ENCODE results near the gene ZNF654. TPM values are rescaled to one million over a fixed set of nuclear protein-coding genes. Genes with fewer than 3 reads are reported as not detected.

ZNF654 gene
- total RNA-seq, 1 donor from 2014 or later: 19.5 TPM

DNA sequence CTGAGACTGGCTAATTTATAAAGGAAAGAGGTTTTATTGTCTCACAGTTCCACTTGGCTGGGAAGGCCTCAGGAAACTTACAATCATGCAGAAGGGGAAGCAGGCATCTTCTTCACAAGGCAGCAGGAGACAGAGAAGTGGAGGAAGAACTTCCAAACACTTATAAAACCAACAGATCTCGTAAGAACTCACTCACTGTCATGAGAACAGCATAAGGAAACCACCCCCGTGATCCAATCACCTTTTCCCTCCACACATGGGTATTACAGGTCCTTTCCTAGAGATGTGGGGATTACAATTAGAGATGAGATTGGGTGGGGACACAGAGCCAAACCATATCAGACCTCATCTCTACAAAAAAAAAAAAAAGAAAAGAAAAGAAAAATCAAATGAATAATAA, 26.0 kb upstream of the ZNF654 start:
- Mint-ChIP-seq H3K4me3 (ENCODE audit: unreplicated experiment) (no peak overlapping the region), H3K9me3 (ENCODE audit: unreplicated experiment) (peaks cover 5% of the 10 kb centered on the region), H3K36me3 (ENCODE audit: low read depth, unreplicated experiment) (peaks cover 3% of the 10 kb centered on the region), H3K27ac (ENCODE audit: unreplicated experiment) (no peak overlapping the region), H3K27me3 (ENCODE audit: unreplicated experiment) (no peaks in the 10 kb centered on the region), H3K4me1 (ENCODE audit: unreplicated experiment) (no peaks in the 10 kb centered on the region)
- DNase-seq (ENCODE audit: low spot score): no peak
- TF ChIP-seq, protein P1, sequence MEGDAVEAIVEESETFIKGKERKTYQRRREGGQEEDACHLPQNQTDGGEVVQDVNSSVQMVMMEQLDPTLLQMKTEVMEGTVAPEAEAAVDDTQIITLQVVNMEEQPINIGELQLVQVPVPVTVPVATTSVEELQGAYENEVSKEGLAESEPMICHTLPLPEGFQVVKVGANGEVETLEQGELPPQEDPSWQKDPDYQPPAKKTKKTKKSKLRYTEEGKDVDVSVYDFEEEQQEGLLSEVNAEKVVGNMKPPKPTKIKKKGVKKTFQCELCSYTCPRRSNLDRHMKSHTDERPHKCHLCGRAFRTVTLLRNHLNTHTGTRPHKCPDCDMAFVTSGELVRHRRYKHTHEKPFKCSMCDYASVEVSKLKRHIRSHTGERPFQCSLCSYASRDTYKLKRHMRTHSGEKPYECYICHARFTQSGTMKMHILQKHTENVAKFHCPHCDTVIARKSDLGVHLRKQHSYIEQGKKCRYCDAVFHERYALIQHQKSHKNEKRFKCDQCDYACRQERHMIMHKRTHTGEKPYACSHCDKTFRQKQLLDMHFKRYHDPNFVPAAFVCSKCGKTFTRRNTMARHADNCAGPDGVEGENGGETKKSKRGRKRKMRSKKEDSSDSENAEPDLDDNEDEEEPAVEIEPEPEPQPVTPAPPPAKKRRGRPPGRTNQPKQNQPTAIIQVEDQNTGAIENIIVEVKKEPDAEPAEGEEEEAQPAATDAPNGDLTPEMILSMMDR (IDR thresholded peaks at IDR 0.05; ENCODE audit: unreplicated experiment): no peak

DNA sequence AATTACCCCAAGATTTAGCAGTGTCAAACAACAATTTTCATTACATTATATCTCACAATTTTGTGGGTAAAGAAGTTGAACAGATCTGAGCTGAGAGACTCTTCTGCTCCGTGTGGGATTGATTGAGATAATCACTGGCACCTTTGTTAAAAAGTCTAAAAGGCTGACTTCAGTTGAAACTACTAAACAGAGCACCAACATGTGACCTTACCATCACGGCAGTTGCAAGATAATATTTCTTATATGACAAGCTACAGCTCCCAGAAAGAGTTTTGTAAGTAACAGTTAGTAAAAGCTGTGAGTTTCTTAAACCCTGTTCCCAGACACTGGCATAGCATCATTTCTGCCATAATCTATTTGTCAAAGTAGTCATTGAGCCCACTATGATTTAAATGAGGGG, 25.2 kb upstream of the ZNF654 start:
- DNase-seq (ENCODE audit: low spot score): no peak
- peaks cover 5% of the 10 kb centered on the region for H3K9me3 Mint-ChIP-seq (ENCODE audit: unreplicated experiment)
- H3K36me3 Mint-ChIP-seq (ENCODE audit: low read depth, unreplicated experiment): peaks cover 3% of the 10 kb centered on the region
- TF ChIP-seq, protein P1 (IDR thresholded peaks at IDR 0.05; ENCODE audit: unreplicated experiment): no peak
- no peak overlapping the region for H3K27ac Mint-ChIP-seq (ENCODE audit: unreplicated experiment)
- no peak overlapping the region for H3K4me3 Mint-ChIP-seq (ENCODE audit: unreplicated experiment)
- no peaks in the 10 kb centered on the region for H3K27me3 Mint-ChIP-seq (ENCODE audit: unreplicated experiment)
- H3K4me1 Mint-ChIP-seq (ENCODE audit: unreplicated experiment): no peaks in the 10 kb centered on the region

DNA sequence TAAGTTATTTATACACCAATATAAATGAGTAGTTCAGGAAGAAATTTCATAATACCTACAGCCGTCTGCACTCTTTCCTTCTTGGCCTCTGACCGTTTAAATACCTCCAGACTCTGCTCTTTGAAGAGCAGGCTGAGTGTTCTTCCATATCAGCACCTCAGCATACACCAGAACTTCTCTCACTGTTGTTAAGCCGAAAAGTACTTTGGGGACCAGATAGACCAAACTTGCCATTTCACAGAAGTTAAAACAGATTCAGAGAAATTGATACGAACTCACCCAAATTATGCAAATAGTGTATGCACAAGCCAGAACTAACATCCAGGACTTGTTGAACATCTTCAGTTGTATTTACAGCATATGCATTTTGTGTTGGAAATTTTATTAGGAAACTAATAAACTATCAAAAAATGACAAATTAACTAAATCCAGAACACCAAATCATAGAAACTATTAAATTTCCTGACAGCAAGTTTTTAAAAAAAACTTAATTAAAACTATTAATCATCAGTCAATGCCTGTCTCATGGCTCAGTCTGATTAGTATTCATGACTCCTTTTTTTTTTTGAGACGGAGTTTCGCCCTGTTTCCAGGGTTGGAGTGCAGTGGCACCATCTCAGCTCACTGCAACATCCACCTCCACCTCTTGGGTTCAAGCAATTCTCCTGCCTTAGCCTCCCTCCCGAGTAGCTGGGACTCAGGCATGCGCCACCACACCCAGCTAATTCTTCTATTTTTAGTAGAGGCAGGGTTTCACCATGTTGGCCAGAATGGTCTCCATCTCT, 24.4 kb upstream of the ZNF654 start:
- TF ChIP-seq, protein P1 (IDR thresholded peaks at IDR 0.05; ENCODE audit: unreplicated experiment): no peak
- Mint-ChIP-seq H3K27ac (ENCODE audit: unreplicated experiment) (no peak overlapping the region), H3K27me3 (ENCODE audit: unreplicated experiment) (no peaks in the 10 kb centered on the region), H3K9me3 (ENCODE audit: unreplicated experiment) (no peaks in the 10 kb centered on the region), H3K4me1 (ENCODE audit: unreplicated experiment) (no peaks in the 10 kb centered on the region), H3K36me3 (ENCODE audit: low read depth, unreplicated experiment) (no peaks in the 10 kb centered on the region), H3K4me3 (ENCODE audit: unreplicated experiment) (no peak overlapping the region)
- DNase-seq (ENCODE audit: low spot score): no peak

DNA sequence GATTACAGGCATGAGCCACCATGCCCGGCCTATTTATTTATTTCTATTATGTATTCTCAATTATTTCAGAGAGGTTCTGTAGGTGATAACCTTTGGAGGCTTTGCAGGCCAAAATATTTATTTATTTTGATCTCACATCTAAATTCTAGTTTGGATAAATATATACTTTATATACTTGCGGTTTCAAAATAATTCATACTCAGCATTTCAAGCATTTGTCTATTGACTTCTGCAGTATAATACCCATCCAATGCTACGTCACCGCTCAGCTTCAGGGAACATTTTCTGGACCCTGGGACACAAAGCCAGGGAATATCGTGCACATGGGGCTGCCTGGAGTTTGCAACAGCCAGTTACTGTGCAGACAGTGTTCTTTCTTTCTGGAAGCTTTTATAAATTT, 22.8 kb upstream of the ZNF654 start:
- Mint-ChIP-seq H3K36me3 (ENCODE audit: low read depth, unreplicated experiment) (no peaks in the 10 kb centered on the region), H3K4me1 (ENCODE audit: unreplicated experiment) (no peaks in the 10 kb centered on the region), H3K27me3 (ENCODE audit: unreplicated experiment) (no peaks in the 10 kb centered on the region), H3K9me3 (ENCODE audit: unreplicated experiment) (no peaks in the 10 kb centered on the region), H3K27ac (ENCODE audit: unreplicated experiment) (no peak overlapping the region), H3K4me3 (ENCODE audit: unreplicated experiment) (no peak overlapping the region)
- no peak for DNase-seq (ENCODE audit: low spot score)
- TF ChIP-seq, protein P1 (IDR thresholded peaks at IDR 0.05; ENCODE audit: unreplicated experiment): no peak

DNA sequence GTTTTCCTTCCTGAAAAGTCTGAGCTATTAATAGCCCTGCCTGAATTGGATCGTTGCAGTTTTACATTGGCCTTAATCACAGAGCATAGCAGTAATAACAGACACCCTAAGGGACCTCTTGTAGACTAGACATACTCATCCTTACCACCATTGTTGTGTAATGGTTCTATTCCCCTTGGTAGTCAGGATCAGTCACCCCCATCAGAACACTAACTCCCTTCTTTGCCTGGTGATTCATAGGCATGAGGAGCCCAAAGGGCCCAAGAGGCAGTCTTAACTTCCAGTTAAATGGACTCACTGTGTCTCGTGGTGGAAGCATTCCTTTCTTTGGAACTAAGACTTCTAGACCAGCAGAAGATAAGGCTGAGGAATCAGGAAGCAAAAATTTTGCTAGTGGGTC, 20.5 kb upstream of the ZNF654 start:
- Mint-ChIP-seq H3K4me3 (ENCODE audit: unreplicated experiment) (no peak overlapping the region), H3K27me3 (ENCODE audit: unreplicated experiment) (no peaks in the 10 kb centered on the region), H3K9me3 (ENCODE audit: unreplicated experiment) (no peaks in the 10 kb centered on the region), H3K27ac (ENCODE audit: unreplicated experiment) (no peak overlapping the region), H3K36me3 (ENCODE audit: low read depth, unreplicated experiment) (no peaks in the 10 kb centered on the region), H3K4me1 (ENCODE audit: unreplicated experiment) (no peaks in the 10 kb centered on the region)
- DNase-seq (ENCODE audit: low spot score): no peak
- TF ChIP-seq, protein P1 (IDR thresholded peaks at IDR 0.05; ENCODE audit: unreplicated experiment): no peak
